Astrocyte (in vitro differentiated cells and primary cell): ENCODE results near the gene FRMD5. TPM values are rescaled to one million over a fixed set of nuclear protein-coding genes. Genes with fewer than 3 reads are reported as not detected.

Source experiments
- DNase-seq: peaks from one replicate; pipeline ENCODE4 v3.0.0-alpha.2; 2010; ENCODE audit warnings: low read depth
- FAIRE-seq: peaks from 2 replicates; lab custom pipeline; 2011; peaks lifted over from hg19 to GRCh38; lab: Jason Lieb, UNC
- H2AFZ ChIP-seq: 2 replicates; pipeline ENCODE4 v1.6.0; 2012; ENCODE audit warnings: low read depth, low read length, inconsistent platforms
- H3K27ac ChIP-seq: 2 replicates; pipeline ENCODE4 v1.5.1; 2011; ENCODE audit warnings: low read depth, low read length, inconsistent platforms
- H3K27me3 ChIP-seq: 2 replicates; pipeline ENCODE4 v1.6.0; 2011; ENCODE audit warnings: low read length, inconsistent platforms; ENCODE audit not compliant: insufficient read depth
- H3K36me3 ChIP-seq: 2 replicates; pipeline ENCODE4 v1.5.1; 2011; ENCODE audit warnings: low read length, inconsistent platforms; ENCODE audit not compliant: insufficient read depth
- H3K4me1 ChIP-seq: 2 replicates; pipeline ENCODE4 v1.5.1; 2011; ENCODE audit warnings: low read length, inconsistent platforms; ENCODE audit not compliant: insufficient read depth
- H3K4me2 ChIP-seq: 2 replicates; pipeline ENCODE4 v1.6.0; 2012; ENCODE audit warnings: low read length, inconsistent platforms
- H3K4me3 ChIP-seq: 2 replicates; pipeline ENCODE4 v1.5.1; 2011; ENCODE audit warnings: low read depth, mild to moderate bottlenecking, low read length, inconsistent platforms; ENCODE audit not compliant: insufficient read depth
- H3K79me2 ChIP-seq: 2 replicates; pipeline ENCODE4 v1.6.0; 2012; ENCODE audit warnings: mild to moderate bottlenecking, low read length, inconsistent platforms; ENCODE audit not compliant: insufficient read depth
- H3K9ac ChIP-seq: 2 replicates; pipeline ENCODE4 v1.6.0; 2012; ENCODE audit warnings: mild to moderate bottlenecking, low read length, inconsistent platforms
- H3K9me3 ChIP-seq: 2 replicates; pipeline ENCODE4 v1.5.1; 2012; ENCODE audit warnings: low read depth, mild to moderate bottlenecking, low read length, inconsistent platforms; ENCODE audit not compliant: insufficient read depth
- H4K20me1 ChIP-seq: 2 replicates; pipeline ENCODE4 v1.6.0; 2012; ENCODE audit warnings: low read length, inconsistent platforms; ENCODE audit not compliant: insufficient read depth
- H3K27ac Mint-ChIP-seq: one replicate; pipeline ENCODE4 v1.8.0; 2021; ENCODE audit warnings: mild to moderate bottlenecking, mixed read lengths; ENCODE audit not compliant: unreplicated experiment
- H3K27me3 Mint-ChIP-seq: one replicate; pipeline ENCODE4 v1.8.0; 2021; ENCODE audit warnings: low read depth, mixed read lengths; ENCODE audit not compliant: unreplicated experiment
- H3K36me3 Mint-ChIP-seq: one replicate; pipeline ENCODE4 v1.8.0; 2021; ENCODE audit warnings: low read depth, mixed read lengths; ENCODE audit not compliant: unreplicated experiment
- H3K4me1 Mint-ChIP-seq: one replicate; pipeline ENCODE4 v1.8.0; 2021; ENCODE audit warnings: low read depth, mixed read lengths; ENCODE audit not compliant: unreplicated experiment
- H3K4me3 Mint-ChIP-seq: one replicate; pipeline ENCODE4 v1.8.0; 2021; ENCODE audit warnings: mild to moderate bottlenecking, moderate library complexity, mixed read lengths; ENCODE audit not compliant: unreplicated experiment
- H3K9me3 Mint-ChIP-seq: one replicate; pipeline ENCODE4 v1.8.0; 2021; ENCODE audit warnings: mild to moderate bottlenecking, mixed read lengths; ENCODE audit not compliant: unreplicated experiment
- EZH2 ChIP-seq: IDR thresholded peaks from 2 replicates; pipeline ENCODE4 v1.6.1; 2012; ENCODE audit warnings: mild to moderate bottlenecking, low read length, inconsistent platforms; ENCODE audit not compliant: insufficient read depth
- total RNA-seq: library from RNA; stranded (reverse); gene quantifications from 2 replicates; pipeline ENCODE4 v1.2.1, GENCODE V29; 2021
- TF ChIP-seq, protein P1 (sequence below): IDR thresholded peaks from 2 replicates; pipeline ENCODE4 v1.5.1; 2011; ENCODE audit warnings: low read depth, mild to moderate bottlenecking, inconsistent platforms, low read length, moderate library complexity; ENCODE audit not compliant: insufficient read depth

The FRMD5 gene
- total RNA-seq, 1 donor from 2014 or later, result 19.6 TPM

DNA sequence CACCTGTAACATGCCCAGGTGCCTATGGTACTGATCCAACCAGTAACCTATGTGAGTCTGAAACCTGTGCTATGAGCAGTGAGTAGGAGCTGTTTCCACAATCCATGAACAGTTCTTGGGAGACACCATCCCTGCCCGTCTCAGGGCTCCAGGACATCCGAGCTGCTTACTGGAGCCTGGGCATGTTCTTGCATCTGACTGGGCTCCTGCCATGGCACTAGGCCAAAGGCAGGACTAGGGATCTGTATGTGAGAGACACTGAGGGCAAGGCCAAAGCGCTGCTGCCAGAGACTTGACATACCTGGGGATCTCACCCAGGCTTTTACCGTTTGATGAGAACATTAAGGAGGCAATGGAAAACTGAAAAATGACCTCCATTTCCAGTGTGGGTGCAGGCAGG, 308.5 kb downstream of the FRMD5 start:
- no peak for DNase-seq
- no peak overlapping the region for H3K4me3 Mint-ChIP-seq
- Histone ChIP-seq H3K27me3 (no peaks in the 10 kb centered on the region), H3K9me3 (no peaks in the 10 kb centered on the region), H2AFZ (no peak overlapping the region), H3K4me2 (no peak overlapping the region), H3K79me2 (no peaks in the 10 kb centered on the region), H3K9ac (no peak overlapping the region), H3K4me3 (no peak overlapping the region), H3K36me3 (peaks cover 20% of the 10 kb centered on the region), H3K4me1 (no peaks in the 10 kb centered on the region), H3K27ac (no peak overlapping the region), H4K20me1 (no peaks in the 10 kb centered on the region)
- H3K36me3 Mint-ChIP-seq, result peaks cover 24% of the 10 kb centered on the region
- TF ChIP-seq, protein P1, sequence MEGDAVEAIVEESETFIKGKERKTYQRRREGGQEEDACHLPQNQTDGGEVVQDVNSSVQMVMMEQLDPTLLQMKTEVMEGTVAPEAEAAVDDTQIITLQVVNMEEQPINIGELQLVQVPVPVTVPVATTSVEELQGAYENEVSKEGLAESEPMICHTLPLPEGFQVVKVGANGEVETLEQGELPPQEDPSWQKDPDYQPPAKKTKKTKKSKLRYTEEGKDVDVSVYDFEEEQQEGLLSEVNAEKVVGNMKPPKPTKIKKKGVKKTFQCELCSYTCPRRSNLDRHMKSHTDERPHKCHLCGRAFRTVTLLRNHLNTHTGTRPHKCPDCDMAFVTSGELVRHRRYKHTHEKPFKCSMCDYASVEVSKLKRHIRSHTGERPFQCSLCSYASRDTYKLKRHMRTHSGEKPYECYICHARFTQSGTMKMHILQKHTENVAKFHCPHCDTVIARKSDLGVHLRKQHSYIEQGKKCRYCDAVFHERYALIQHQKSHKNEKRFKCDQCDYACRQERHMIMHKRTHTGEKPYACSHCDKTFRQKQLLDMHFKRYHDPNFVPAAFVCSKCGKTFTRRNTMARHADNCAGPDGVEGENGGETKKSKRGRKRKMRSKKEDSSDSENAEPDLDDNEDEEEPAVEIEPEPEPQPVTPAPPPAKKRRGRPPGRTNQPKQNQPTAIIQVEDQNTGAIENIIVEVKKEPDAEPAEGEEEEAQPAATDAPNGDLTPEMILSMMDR, result no peak
- no peak for TF ChIP-seq EZH2
- no peak overlapping the region for H3K27ac Mint-ChIP-seq
- H3K4me1 Mint-ChIP-seq, result no peaks in the 10 kb centered on the region
- no peaks in the 10 kb centered on the region for H3K9me3 Mint-ChIP-seq
- H3K27me3 Mint-ChIP-seq, result no peaks in the 10 kb centered on the region
- FAIRE-seq, result no peak

DNA sequence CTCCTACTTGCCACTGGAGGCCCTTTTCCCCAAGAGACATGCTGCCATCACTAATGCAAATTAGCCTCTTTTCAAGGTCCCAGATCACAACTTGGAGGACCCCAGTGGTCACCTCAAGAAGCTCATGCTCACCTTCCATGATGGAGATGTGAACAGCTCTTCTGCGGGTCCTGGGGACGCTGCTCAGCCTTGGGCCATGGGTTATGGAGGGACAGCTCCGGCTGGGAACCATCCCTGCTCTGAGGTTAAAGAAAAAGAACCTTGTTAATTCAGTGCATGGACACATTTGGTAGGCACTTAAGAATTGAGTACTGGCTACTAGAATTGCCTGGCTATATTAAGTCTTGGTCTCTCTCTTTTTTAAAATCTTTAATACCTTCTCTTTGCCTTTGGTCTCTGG, 311.5 kb downstream of the FRMD5 start:
- Mint-ChIP-seq H3K4me3 (no peak overlapping the region), H3K9me3 (no peaks in the 10 kb centered on the region), H3K4me1 (no peaks in the 10 kb centered on the region), H3K27me3 (no peaks in the 10 kb centered on the region), H3K27ac (no peak overlapping the region), H3K36me3 (peaks cover 16% of the 10 kb centered on the region)
- no peak overlapping the region for H2AFZ ChIP-seq
- DNase-seq, result no peak
- no peak for TF ChIP-seq EZH2
- TF ChIP-seq, protein P1, result no peak
- no peaks in the 10 kb centered on the region for H3K9me3 ChIP-seq
- H3K4me2 ChIP-seq, result no peak overlapping the region
- H3K36me3 ChIP-seq, result peaks cover 29% of the 10 kb centered on the region
- no peaks in the 10 kb centered on the region for H3K79me2 ChIP-seq
- H3K27me3 ChIP-seq, result no peaks in the 10 kb centered on the region
- FAIRE-seq, result no peak
- no peak overlapping the region for H3K9ac ChIP-seq
- no peak overlapping the region for H3K4me3 ChIP-seq
- no peaks in the 10 kb centered on the region for H4K20me1 ChIP-seq
- H3K4me1 ChIP-seq, result no peaks in the 10 kb centered on the region
- H3K27ac ChIP-seq, result no peak overlapping the region

DNA sequence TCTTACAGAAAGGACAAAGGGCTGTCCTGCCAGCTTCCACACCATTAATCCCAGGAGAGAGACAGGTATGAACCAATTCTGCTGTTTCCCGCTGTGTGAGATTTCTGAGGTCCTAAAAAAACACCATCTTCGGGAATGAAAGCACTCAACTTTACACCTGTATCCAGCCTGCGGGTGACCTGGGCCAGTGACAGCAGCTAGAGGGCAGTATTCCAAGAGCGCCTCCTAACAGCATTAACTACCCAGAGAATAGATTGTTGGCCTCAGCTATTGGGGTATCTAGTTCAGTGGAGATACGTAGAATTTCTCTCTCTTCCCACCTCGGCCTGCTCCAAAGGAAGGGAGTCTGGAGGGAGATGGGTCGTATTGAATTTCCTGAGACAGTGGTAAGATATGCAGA, 313.1 kb downstream of the FRMD5 start:
- peaks cover 16% of the 10 kb centered on the region for H3K36me3 Mint-ChIP-seq
- no peak overlapping the region for H2AFZ ChIP-seq
- H3K9me3 Mint-ChIP-seq, result no peaks in the 10 kb centered on the region
- no peak overlapping the region for H3K9ac ChIP-seq
- FAIRE-seq (no peak), DNase-seq (no peak)
- H3K9me3 ChIP-seq, result no peaks in the 10 kb centered on the region
- H3K27me3 ChIP-seq, result no peaks in the 10 kb centered on the region
- no peak overlapping the region for H3K27ac ChIP-seq
- H3K36me3 ChIP-seq, result peaks cover 32% of the 10 kb centered on the region
- TF ChIP-seq EZH2, result no peak
- TF ChIP-seq, protein P1, result peak; percentile 35
- no peak overlapping the region for H3K27ac Mint-ChIP-seq
- H3K4me2 ChIP-seq, result no peak overlapping the region
- H3K4me3 Mint-ChIP-seq, result no peak overlapping the region
- H3K27me3 Mint-ChIP-seq, result no peaks in the 10 kb centered on the region
- H4K20me1 ChIP-seq, result no peaks in the 10 kb centered on the region
- H3K79me2 ChIP-seq, result no peaks in the 10 kb centered on the region
- no peak overlapping the region for H3K4me3 ChIP-seq
- H3K4me1 Mint-ChIP-seq, result no peaks in the 10 kb centered on the region
- H3K4me1 ChIP-seq, result no peaks in the 10 kb centered on the region
